H1 (cell line): Measurements from ENCODE around the gene SERP1.

Source experiments
- CEBPB ChIP-seq: IDR thresholded peaks from 2 replicates; pipeline ENCODE4 v1.6.1; 2012; ENCODE audit warnings: low read depth, low read length
- CHD2 ChIP-seq: IDR thresholded peaks from 2 replicates; pipeline ENCODE4 v1.6.1; 2012; ENCODE audit warnings: low read length, improper control_type of control experiment
- CTCF ChIP-seq, 3 experiments: IDR thresholded peaks; 1 replicate in 2 of 3; 2 replicates in 1 of 3; pipeline versions ENCODE4 v1.5.1 to v1.6.1; 2011; ENCODE audit warnings: low read length in 3 of 3, mild to moderate bottlenecking in 3 of 3, inconsistent platforms in 2 of 3, low read depth in 1 of 3, moderate library complexity in 1 of 3; ENCODE audit not compliant: insufficient read depth in 1 of 3; ENCODE audit errors: control extremely low read depth in 1 of 3
- TAF1 ChIP-seq: IDR thresholded peaks from 2 replicates; pipeline ENCODE4 v1.6.1; 2011; ENCODE audit warnings: mild to moderate bottlenecking, low read depth, low read length
- TCF12 ChIP-seq: IDR thresholded peaks from 2 replicates; pipeline ENCODE4 v1.6.1; 2011; ENCODE audit warnings: low read depth, mild to moderate bottlenecking, low read length
- YY1 ChIP-seq: IDR thresholded peaks from 2 replicates; pipeline ENCODE4 v1.6.1; 2011; ENCODE audit warnings: low read depth, mild to moderate bottlenecking, low read length

- TF ChIP-seq CHD2 (no peak), TCF12 (no peak), CEBPB (no peak), CTCF (IDR thresholded peaks at IDR 0.05; ENCODE audit: control extremely low read depth in 1 of 3, insufficient read depth in 1 of 3, low read depth in 1 of 3, low read length in 3 of 3) (no peak), YY1 (no peak), TAF1 (no peak)
Observed at GRCh38 chr3:150511122-150511821, 35.0 kb downstream of the SERP1 start.
